Ishikawa (cell line): ENCODE measurements around the gene ATG14.

Source experiments
- CEBPB ChIP-seq: IDR thresholded peaks from 2 replicates; pipeline ENCODE4 v1.6.1; 2012
- CREB1 ChIP-seq: IDR thresholded peaks from 2 replicates; pipeline ENCODE4 v1.6.1; 2012; ENCODE audit warnings: low read depth
- EGR1 ChIP-seq: IDR thresholded peaks from 2 replicates; pipeline ENCODE4 v1.6.1; 2012
- EP300 ChIP-seq: IDR thresholded peaks from 2 replicates; pipeline ENCODE4 v1.6.1; 2012; ENCODE audit warnings: borderline replicate concordance
- FOXM1 ChIP-seq: IDR thresholded peaks from 2 replicates; pipeline ENCODE4 v1.6.1; 2012; ENCODE audit warnings: low read depth, borderline replicate concordance
- NFIC ChIP-seq: IDR thresholded peaks from 2 replicates; pipeline ENCODE4 v1.6.1; 2012
- RAD21 ChIP-seq: IDR thresholded peaks from 2 replicates; pipeline ENCODE4 v1.6.1; 2012; ENCODE audit warnings: low read depth
- TAF1 ChIP-seq: IDR thresholded peaks from 2 replicates; pipeline ENCODE4 v1.6.1; 2012; ENCODE audit warnings: low read depth, mild to moderate bottlenecking
- TCF12 ChIP-seq: IDR thresholded peaks from 2 replicates; pipeline ENCODE4 v1.6.1; 2012; ENCODE audit warnings: low read depth
- TEAD4 ChIP-seq: IDR thresholded peaks from 2 replicates; pipeline ENCODE4 v1.6.1; 2012
- YY1 ChIP-seq: IDR thresholded peaks from 2 replicates; pipeline ENCODE4 v1.6.1; 2012; ENCODE audit warnings: low read depth
- ZBTB7A ChIP-seq: IDR thresholded peaks from 2 replicates; pipeline ENCODE4 v1.6.1; 2012; ENCODE audit warnings: low read depth
- TF ChIP-seq, protein P1 (sequence below): IDR thresholded peaks from 2 replicates; pipeline ENCODE4 v1.6.1; 2012; ENCODE audit warnings: low read depth, mild to moderate bottlenecking
- TF ChIP-seq, protein P2 (sequence below): IDR thresholded peaks from 2 replicates; pipeline ENCODE4 v1.6.1; 2012
- TF ChIP-seq, protein P3 (sequence below): IDR thresholded peaks from 2 replicates; pipeline ENCODE4 v1.6.1; 2012

The ATG14 gene

DNA sequence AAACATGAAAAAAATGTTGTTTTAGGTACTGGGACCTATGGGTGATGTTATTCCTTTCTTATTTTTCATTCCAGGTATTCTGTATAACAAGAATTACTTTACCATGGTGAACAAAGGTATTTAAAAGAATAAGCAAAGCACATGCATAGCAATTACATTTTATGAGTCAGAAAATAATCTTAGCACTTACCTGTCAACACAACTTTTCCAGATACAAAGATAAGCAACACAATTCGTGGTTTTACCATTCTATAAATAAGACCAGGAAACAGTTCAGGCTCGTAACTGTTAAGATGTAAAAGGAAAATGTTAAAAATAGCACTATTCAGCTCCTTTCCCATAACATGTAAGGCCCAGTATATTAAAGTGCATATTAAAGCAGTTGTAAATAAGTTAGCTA, 12.3 kb upstream of the ATG14 start:
- TF ChIP-seq TAF1 (no peak), FOXM1 (no peak), TCF12 (no peak), TEAD4 (no peak), NFIC (no peak), YY1 (no peak)

DNA sequence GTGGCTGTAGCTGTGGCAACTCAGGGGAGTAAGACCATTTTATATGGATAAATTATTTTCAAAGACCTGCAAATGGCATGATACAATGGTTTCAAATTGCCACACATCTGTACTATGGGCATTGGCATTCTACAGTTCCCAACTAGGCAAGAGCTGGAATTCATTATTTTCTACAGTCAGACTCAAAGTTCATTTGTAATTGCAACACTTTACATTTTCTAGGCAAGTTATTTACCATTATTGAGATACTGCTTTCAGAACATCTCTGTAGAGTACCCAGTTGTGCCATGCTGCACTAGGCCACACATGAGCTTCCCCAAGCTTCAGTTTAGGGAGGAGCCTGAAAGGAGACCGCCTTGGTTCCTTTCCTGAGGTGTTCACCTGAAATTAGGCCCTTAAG, 8.0 kb upstream of the ATG14 start:
- TF ChIP-seq ZBTB7A = no peak
- TF ChIP-seq TAF1 = no peak
- no peak for TF ChIP-seq RAD21
- TF ChIP-seq, protein P1, sequence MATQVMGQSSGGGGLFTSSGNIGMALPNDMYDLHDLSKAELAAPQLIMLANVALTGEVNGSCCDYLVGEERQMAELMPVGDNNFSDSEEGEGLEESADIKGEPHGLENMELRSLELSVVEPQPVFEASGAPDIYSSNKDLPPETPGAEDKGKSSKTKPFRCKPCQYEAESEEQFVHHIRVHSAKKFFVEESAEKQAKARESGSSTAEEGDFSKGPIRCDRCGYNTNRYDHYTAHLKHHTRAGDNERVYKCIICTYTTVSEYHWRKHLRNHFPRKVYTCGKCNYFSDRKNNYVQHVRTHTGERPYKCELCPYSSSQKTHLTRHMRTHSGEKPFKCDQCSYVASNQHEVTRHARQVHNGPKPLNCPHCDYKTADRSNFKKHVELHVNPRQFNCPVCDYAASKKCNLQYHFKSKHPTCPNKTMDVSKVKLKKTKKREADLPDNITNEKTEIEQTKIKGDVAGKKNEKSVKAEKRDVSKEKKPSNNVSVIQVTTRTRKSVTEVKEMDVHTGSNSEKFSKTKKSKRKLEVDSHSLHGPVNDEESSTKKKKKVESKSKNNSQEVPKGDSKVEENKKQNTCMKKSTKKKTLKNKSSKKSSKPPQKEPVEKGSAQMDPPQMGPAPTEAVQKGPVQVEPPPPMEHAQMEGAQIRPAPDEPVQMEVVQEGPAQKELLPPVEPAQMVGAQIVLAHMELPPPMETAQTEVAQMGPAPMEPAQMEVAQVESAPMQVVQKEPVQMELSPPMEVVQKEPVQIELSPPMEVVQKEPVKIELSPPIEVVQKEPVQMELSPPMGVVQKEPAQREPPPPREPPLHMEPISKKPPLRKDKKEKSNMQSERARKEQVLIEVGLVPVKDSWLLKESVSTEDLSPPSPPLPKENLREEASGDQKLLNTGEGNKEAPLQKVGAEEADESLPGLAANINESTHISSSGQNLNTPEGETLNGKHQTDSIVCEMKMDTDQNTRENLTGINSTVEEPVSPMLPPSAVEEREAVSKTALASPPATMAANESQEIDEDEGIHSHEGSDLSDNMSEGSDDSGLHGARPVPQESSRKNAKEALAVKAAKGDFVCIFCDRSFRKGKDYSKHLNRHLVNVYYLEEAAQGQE = no peak
- TF ChIP-seq, protein P2, sequence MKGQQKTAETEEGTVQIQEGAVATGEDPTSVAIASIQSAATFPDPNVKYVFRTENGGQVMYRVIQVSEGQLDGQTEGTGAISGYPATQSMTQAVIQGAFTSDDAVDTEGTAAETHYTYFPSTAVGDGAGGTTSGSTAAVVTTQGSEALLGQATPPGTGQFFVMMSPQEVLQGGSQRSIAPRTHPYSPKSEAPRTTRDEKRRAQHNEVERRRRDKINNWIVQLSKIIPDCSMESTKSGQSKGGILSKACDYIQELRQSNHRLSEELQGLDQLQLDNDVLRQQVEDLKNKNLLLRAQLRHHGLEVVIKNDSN = no peak
- no peak for TF ChIP-seq NFIC
- TF ChIP-seq TCF12 = no peak
- TF ChIP-seq, protein P3, sequence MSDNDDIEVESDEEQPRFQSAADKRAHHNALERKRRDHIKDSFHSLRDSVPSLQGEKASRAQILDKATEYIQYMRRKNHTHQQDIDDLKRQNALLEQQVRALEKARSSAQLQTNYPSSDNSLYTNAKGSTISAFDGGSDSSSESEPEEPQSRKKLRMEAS = no peak
- no peak for TF ChIP-seq CREB1
- TF ChIP-seq FOXM1 = no peak
- TF ChIP-seq TEAD4 = no peak
- no peak for TF ChIP-seq YY1
- TF ChIP-seq EP300 = no peak
- no peak for TF ChIP-seq CEBPB
- no peak for TF ChIP-seq EGR1

DNA sequence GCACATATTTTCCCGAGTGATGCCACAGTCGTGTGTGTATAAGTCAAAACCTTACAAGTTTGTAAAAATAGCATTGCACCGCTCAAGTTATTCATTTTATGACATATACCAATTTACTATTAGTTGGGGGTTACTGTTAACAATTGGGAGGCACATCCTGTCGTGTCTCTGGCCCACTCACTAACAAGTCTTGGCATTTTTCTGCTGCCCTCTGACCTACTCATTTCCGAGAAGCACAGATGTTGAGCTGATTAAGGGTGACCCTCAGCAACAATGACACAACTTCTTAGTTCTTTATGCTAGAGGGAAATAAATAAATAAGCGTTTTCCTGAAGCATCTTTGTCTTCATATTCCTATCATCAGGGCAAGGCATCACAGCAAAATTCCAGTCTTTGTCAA, 6.8 kb upstream of the ATG14 start:
- TF ChIP-seq RAD21 = no peak
- TF ChIP-seq TCF12 = no peak
- TF ChIP-seq ZBTB7A = no peak
- TF ChIP-seq, protein P1 = no peak
- no peak for TF ChIP-seq EGR1
- TF ChIP-seq EP300 = no peak
- no peak for TF ChIP-seq TEAD4

DNA sequence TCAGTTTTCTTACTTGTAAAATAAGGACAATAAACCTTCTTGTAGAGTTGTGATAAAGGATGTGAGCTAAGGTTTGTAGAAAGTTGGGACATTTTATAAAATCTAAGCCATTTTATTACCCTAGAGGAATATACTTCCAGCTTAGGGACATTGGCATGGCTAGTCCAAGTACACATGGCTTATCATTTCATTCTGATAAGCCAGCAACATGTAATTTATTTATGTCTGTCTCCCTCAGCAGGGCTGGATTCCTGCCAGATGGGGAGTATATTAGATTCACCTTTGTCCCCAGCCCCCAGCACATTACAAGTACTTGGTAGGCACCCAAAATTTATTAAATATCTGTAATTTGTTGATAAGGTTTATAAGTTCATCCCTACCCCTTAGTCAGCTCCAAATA, 6.3 kb upstream of the ATG14 start:
- TF ChIP-seq EP300 (no peak), TCF12 (no peak), FOXM1 (no peak), NFIC (no peak), CEBPB (no peak), RAD21 (no peak), YY1 (no peak), ZBTB7A (no peak), CREB1 (no peak), TEAD4 (no peak), TAF1 (no peak), EGR1 (no peak)
- TF ChIP-seq, protein P3 = no peak
- TF ChIP-seq, protein P2 = no peak
- TF ChIP-seq, protein P1 = no peak

DNA sequence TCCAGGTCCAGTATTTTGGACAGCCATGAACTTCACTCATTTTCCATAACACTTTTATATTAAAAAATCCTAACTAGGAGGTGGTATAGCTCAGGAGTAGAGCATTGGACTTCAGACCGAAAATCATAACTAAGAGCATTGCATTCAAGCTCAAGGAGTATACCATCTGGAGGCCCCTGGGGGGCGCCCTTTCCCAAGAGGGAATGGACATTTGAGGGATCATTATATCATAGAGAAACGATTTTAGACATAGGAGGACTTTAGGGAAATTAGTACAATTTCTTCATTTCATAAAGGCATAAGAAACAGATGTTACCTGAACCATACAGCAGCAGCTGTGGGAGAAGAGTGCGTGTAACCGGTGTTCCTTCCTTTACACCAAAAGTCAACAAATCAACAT, 5.2 kb upstream of the ATG14 start:
- TF ChIP-seq RAD21 (peak; percentile 62), YY1 (no peak)

DNA sequence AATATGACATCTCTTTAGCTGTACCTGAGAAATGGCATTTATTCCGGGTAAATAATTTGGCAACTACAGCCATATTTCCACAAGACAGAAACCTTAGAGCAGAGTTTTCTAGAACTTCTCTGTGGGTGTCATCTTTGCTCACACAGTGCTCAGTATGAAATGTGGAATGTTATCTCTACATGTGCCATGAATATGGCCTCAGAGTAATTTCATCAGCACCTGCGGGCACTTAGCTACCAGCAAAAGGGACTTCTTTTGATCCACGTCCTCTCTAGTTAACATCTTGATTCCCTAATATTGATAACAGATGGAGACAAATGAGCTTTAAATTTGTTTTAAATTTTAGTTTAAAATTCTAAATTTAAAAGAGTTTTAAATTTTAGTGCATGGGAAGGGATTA, 2.9 kb upstream of the ATG14 start:
- TF ChIP-seq YY1 (no peak), CEBPB (no peak), RAD21 (no peak), TAF1 (no peak), NFIC (no peak), ZBTB7A (no peak), TCF12 (no peak), TEAD4 (no peak), EGR1 (no peak), EP300 (no peak), FOXM1 (no peak), CREB1 (no peak)
- TF ChIP-seq, protein P3 = no peak
